Measurements from ENCODE around the gene AGMAT.
A peak's percentile ranks its signal among the peaks of the same experiment; 100 is the strongest.

Gene AGMAT

GRCh38 chr1:15524283-15525049 is 60.4 kb downstream of the AGMAT start:
- H3K27me3 ChIP-seq (ENCODE audit: insufficient read depth, low read length), result no peaks in the 10 kb centered on the region
- H3F3A ChIP-seq (ENCODE audit: insufficient read depth, low read length), result no peaks in the 10 kb centered on the region
- H3K4me2 ChIP-seq (ENCODE audit: low read length), result peak overlapping the region; percentile 83
- H3K9ac ChIP-seq (ENCODE audit: low read length), result peak overlapping the region; percentile 89; the same call in 1 of the 2 replicates
- no peaks in the 10 kb centered on the region for H3K9me3 ChIP-seq (ENCODE audit: low read length)
- peak overlapping the region; percentile 96 for H3K4me3 ChIP-seq (ENCODE audit: low read depth, low read length, poor library complexity, severe bottlenecking)
- peak overlapping the region; percentile 74 for H3K27ac ChIP-seq (ENCODE audit: low read depth, low read length, poor library complexity, severe bottlenecking)
- TF ChIP-seq EZH2 (IDR thresholded peaks at IDR 0.05; ENCODE audit: borderline replicate concordance, low read length), result no peak
- TF ChIP-seq CTCF (IDR thresholded peaks at IDR 0.05; ENCODE audit: low read length), result no peak
- H2AFZ ChIP-seq (ENCODE audit: low read length), result no peak overlapping the region
- H4K20me1 ChIP-seq (ENCODE audit: insufficient read depth, low read length), result no peaks in the 10 kb centered on the region
- no peaks in the 10 kb centered on the region for H3K9me2 ChIP-seq (ENCODE audit: low read depth, low read length)
- peaks cover 30% of the 10 kb centered on the region for H3K4me1 ChIP-seq (ENCODE audit: insufficient read depth, low read length, severe bottlenecking)
- H3K36me3 ChIP-seq (ENCODE audit: insufficient read depth, low read length), result no peaks in the 10 kb centered on the region
- peaks cover 5% of the 10 kb centered on the region; the same call in 1 of the 2 replicates for H3K79me2 ChIP-seq (ENCODE audit: insufficient read depth, low read length)

GRCh38 chr1:15524021-15524282 is 60.9 kb downstream of the AGMAT start, which contains the start of gene CASP9:
Gene CASP9, minus strand, starts transcription at chr1:15524215. Its CDS starts 15 bp downstream, at chr1:15524200.
- Histone ChIP-seq H3K4me2 (ENCODE audit: low read length) (peak within 1 kb of the TSS; percentile 86), H2AFZ (ENCODE audit: low read length) (peak within 1 kb of the TSS; percentile 10; the same call in 1 of the 2 replicates), H3K9me3 (ENCODE audit: low read length) (no peaks in the 10 kb centered on the region)

GRCh38 chr1:15523104-15524020 is 61.5 kb downstream of the AGMAT start:
- peaks cover 5% of the 10 kb centered on the region; the same call in 1 of the 2 replicates for H3K79me2 ChIP-seq (ENCODE audit: insufficient read depth, low read length)
- peak overlapping the region; percentile 83 for H3K4me2 ChIP-seq (ENCODE audit: low read length)
- no peak for TF ChIP-seq EZH2 (IDR thresholded peaks at IDR 0.05; ENCODE audit: borderline replicate concordance, low read length)
- no peak for TF ChIP-seq CTCF (IDR thresholded peaks at IDR 0.05; ENCODE audit: low read length)
- H3K27me3 ChIP-seq (ENCODE audit: insufficient read depth, low read length), result no peaks in the 10 kb centered on the region
- peaks cover 30% of the 10 kb centered on the region for H3K4me1 ChIP-seq (ENCODE audit: insufficient read depth, low read length, severe bottlenecking)
- peak overlapping the region; percentile 89 for H3K9ac ChIP-seq (ENCODE audit: low read length)
- no peaks in the 10 kb centered on the region for H3K9me3 ChIP-seq (ENCODE audit: low read length)
- peak overlapping the region; percentile 10; the same call in 1 of the 2 replicates for H2AFZ ChIP-seq (ENCODE audit: low read length)
- H3K36me3 ChIP-seq (ENCODE audit: insufficient read depth, low read length), result no peaks in the 10 kb centered on the region
- H3F3A ChIP-seq (ENCODE audit: insufficient read depth, low read length), result no peaks in the 10 kb centered on the region
- H3K9me2 ChIP-seq (ENCODE audit: low read depth, low read length), result no peaks in the 10 kb centered on the region
- peak overlapping the region; percentile 24 for H3K27ac ChIP-seq (ENCODE audit: low read depth, low read length, poor library complexity, severe bottlenecking)
- no peaks in the 10 kb centered on the region for H4K20me1 ChIP-seq (ENCODE audit: insufficient read depth, low read length)
- H3K4me3 ChIP-seq (ENCODE audit: low read depth, low read length, poor library complexity, severe bottlenecking), result peak overlapping the region; percentile 96

More at GRCh38 chr1:15524021-15524282, 60.9 kb downstream of the AGMAT start, which contains the start of gene CASP9:
- TF ChIP-seq CTCF (IDR thresholded peaks at IDR 0.05; ENCODE audit: low read length), result no peak
- H3K4me3 ChIP-seq (ENCODE audit: low read depth, low read length, poor library complexity, severe bottlenecking), result peak within 1 kb of the TSS; percentile 96
- H3K27ac ChIP-seq (ENCODE audit: low read depth, low read length, poor library complexity, severe bottlenecking), result peak within 1 kb of the TSS; percentile 75
- H3K4me1 ChIP-seq (ENCODE audit: insufficient read depth, low read length, severe bottlenecking), result peaks cover 30% of the 10 kb centered on the region
- H3K27me3 ChIP-seq (ENCODE audit: insufficient read depth, low read length), result no peaks in the 10 kb centered on the region
- no peaks in the 10 kb centered on the region for H3F3A ChIP-seq (ENCODE audit: insufficient read depth, low read length)
- H3K36me3 ChIP-seq (ENCODE audit: insufficient read depth, low read length), result no peaks in the 10 kb centered on the region
- no peaks in the 10 kb centered on the region for H4K20me1 ChIP-seq (ENCODE audit: insufficient read depth, low read length)
- H3K79me2 ChIP-seq (ENCODE audit: insufficient read depth, low read length), result peaks cover 5% of the 10 kb centered on the region; the same call in 1 of the 2 replicates
- no peaks in the 10 kb centered on the region for H3K9me2 ChIP-seq (ENCODE audit: low read depth, low read length)
- peak within 1 kb of the TSS; percentile 89 for H3K9ac ChIP-seq (ENCODE audit: low read length)
